Astrocyte of the cerebellum (primary cell): ENCODE measurements around the gene ST6GALNAC5.

Source experiments
- DNase-seq: peaks from one replicate; pipeline ENCODE4 v3.0.0-alpha.2; 2011; ENCODE audit warnings: low read depth
- H3K4me3 ChIP-seq: 2 replicates; pipeline ENCODE4 v1.5.1; 2011; ENCODE audit warnings: mild to moderate bottlenecking, low read depth, low read length, moderate library complexity
- CTCF ChIP-seq: IDR thresholded peaks from 2 replicates; pipeline ENCODE4 v1.5.1; 2012; ENCODE audit warnings: low read length, low read depth, moderate library complexity, mild to moderate bottlenecking; ENCODE audit errors: missing control alignments
- in situ Hi-C: cut with HindIII; loops from 2 replicates; pipeline ENCODE4 v1.10.0; 2017; ENCODE audit warnings: low sequenced_read_pairs

Gene ST6GALNAC5

GRCh38 chr1:77085109-77085508 lies 217.8 kb downstream of the ST6GALNAC5 start:
- DNase-seq, result no peak
- no peak overlapping the region for H3K4me3 ChIP-seq
- TF ChIP-seq CTCF, result no peak
- in situ Hi-C loops, result no loop called here

GRCh38 chr1:77089756-77090155 lies 222.5 kb downstream of the ST6GALNAC5 start:
- in situ Hi-C loops, result no loop called here
- H3K4me3 ChIP-seq, result no peak overlapping the region
- DNase-seq, result no peak
- TF ChIP-seq CTCF, result no peak

- in situ Hi-C loops, result no loop called here
- no peak for TF ChIP-seq CTCF
- DNase-seq, result no peak
- H3K4me3 ChIP-seq, result no peak overlapping the region
These were observed 228.0 kb downstream of the ST6GALNAC5 start for GRCh38 chr1:77095236-77095635.

GRCh38 chr1:77096496-77097255 lies 229.4 kb downstream of the ST6GALNAC5 start:
- in situ Hi-C loops, result no loop called here
- no peak for DNase-seq
- TF ChIP-seq CTCF, result no peak

GRCh38 chr1:77100875-77101274 lies 233.6 kb downstream of the ST6GALNAC5 start:
- no peak overlapping the region for H3K4me3 ChIP-seq
- in situ Hi-C loops, result no loop called here
- DNase-seq, result no peak
- TF ChIP-seq CTCF, result no peak

More at GRCh38 chr1:77096496-77097255, 229.4 kb downstream of the ST6GALNAC5 start:
- no peak overlapping the region for H3K4me3 ChIP-seq

GRCh38 chr1:77103486-77103885 lies 236.2 kb downstream of the ST6GALNAC5 start:
- in situ Hi-C loops, result no loop called here
- no peak for TF ChIP-seq CTCF
- no peak for DNase-seq
- no peak overlapping the region for H3K4me3 ChIP-seq
